HEK293T (cell line): ENCODE results near the gene EPS8.

Source experiments
- ARNT ChIP-seq: fragments of 450-650 bp; IDR thresholded peaks from 2 replicates; pipeline ENCODE4 v1.6.1; 2017; ENCODE audit warnings: mild to moderate bottlenecking
- BHLHE40 ChIP-seq: fragments of 450-650 bp; IDR thresholded peaks from 2 replicates; pipeline ENCODE4 v1.6.1; 2016; ENCODE audit warnings: mild to moderate bottlenecking, moderate library complexity, borderline replicate concordance
- CTBP1 ChIP-seq: fragments of 450-650 bp; IDR thresholded peaks from 2 replicates; pipeline ENCODE4 v1.6.1; 2016; ENCODE audit warnings: borderline replicate concordance
- ELF4 ChIP-seq: fragments of 450-650 bp; IDR thresholded peaks from 2 replicates; pipeline ENCODE4 v1.6.1; 2017; ENCODE audit warnings: antibody characterized with exemption
- FOXA1 ChIP-seq: fragments of 450-650 bp; IDR thresholded peaks from 2 replicates; pipeline ENCODE4 v1.6.1; 2016; ENCODE audit warnings: mild to moderate bottlenecking
- FOXM1 ChIP-seq: fragments of 450-650 bp; IDR thresholded peaks from 2 replicates; pipeline ENCODE4 v1.6.1; 2017; ENCODE audit warnings: mild to moderate bottlenecking, borderline replicate concordance
- HDGF ChIP-seq: fragments of 450-650 bp; IDR thresholded peaks from 2 replicates; pipeline ENCODE4 v1.6.1; 2017; ENCODE audit warnings: antibody characterized with exemption, borderline replicate concordance
- LEF1 ChIP-seq: fragments of 450-650 bp; IDR thresholded peaks from 2 replicates; pipeline ENCODE4 v1.6.1; 2017; ENCODE audit warnings: mild to moderate bottlenecking, borderline replicate concordance
- NFRKB ChIP-seq: fragments of 450-650 bp; IDR thresholded peaks from 2 replicates; pipeline ENCODE4 v1.6.1; 2016; ENCODE audit warnings: mild to moderate bottlenecking, moderate library complexity
- SP1 ChIP-seq: fragments of 450-650 bp; IDR thresholded peaks from 2 replicates; pipeline ENCODE4 v1.6.1; 2017
- SUZ12 ChIP-seq: fragments of 450-650 bp; IDR thresholded peaks from 2 replicates; pipeline ENCODE4 v1.6.1; 2016; ENCODE audit warnings: mild to moderate bottlenecking
- TARDBP ChIP-seq: fragments of 450-650 bp; IDR thresholded peaks from 2 replicates; pipeline ENCODE4 v1.6.1; 2016
- ZNF384 ChIP-seq: fragments of 450-650 bp; IDR thresholded peaks from 2 replicates; pipeline ENCODE4 v1.6.1; 2016
- TF ChIP-seq, protein P1 (sequence below): fragments of 450-650 bp; IDR thresholded peaks from 2 replicates; pipeline ENCODE4 v1.6.1; 2016

DNA sequence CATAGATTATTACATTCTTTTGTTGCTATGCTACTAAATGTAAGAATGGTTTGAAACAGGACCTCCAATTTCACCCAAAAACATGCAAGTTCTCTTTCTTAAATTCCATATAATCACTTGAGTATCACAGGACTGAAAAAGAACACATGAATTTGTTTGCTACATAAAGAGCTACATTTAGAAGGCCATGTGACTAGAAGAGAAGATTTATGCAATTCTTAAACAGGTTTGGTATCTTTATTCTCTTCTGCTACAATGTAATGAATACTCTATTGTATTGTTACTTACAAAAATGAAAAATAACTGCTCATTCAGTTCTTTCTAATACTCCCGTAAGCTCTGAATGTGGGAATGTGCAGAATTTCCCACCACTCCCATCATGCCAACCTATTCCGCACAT lies 9.3 kb downstream of the EPS8 start:
- TF ChIP-seq LEF1, result no peak
- no peak for TF ChIP-seq FOXM1
- TF ChIP-seq, protein P1, sequence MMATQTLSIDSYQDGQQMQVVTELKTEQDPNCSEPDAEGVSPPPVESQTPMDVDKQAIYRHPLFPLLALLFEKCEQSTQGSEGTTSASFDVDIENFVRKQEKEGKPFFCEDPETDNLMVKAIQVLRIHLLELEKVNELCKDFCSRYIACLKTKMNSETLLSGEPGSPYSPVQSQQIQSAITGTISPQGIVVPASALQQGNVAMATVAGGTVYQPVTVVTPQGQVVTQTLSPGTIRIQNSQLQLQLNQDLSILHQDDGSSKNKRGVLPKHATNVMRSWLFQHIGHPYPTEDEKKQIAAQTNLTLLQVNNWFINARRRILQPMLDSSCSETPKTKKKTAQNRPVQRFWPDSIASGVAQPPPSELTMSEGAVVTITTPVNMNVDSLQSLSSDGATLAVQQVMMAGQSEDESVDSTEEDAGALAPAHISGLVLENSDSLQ, result no peak
- TF ChIP-seq SP1, result no peak
- TF ChIP-seq NFRKB, result no peak
- TF ChIP-seq HDGF, result no peak
- no peak for TF ChIP-seq ELF4
- TF ChIP-seq SUZ12, result no peak
- TF ChIP-seq FOXA1, result no peak
- no peak for TF ChIP-seq ZNF384
- no peak for TF ChIP-seq TARDBP
- TF ChIP-seq ARNT, result no peak
- TF ChIP-seq CTBP1, result no peak
- no peak for TF ChIP-seq BHLHE40
